PC-9 (cell line): Measurements from ENCODE around the gene MYRIP. TPM values are rescaled to one million over a fixed set of nuclear protein-coding genes. Genes with fewer than 3 reads are reported as not detected.

Source experiments
- BruUV-seq: library from RNA; stranded (reverse); fragments of 400-500 nt; replicated peaks from 2 replicates; lab custom pipeline; 2021; lab: Mats Ljungman, UMichigan
- CTCF ChIA-PET: fragments of 300-600 bp; sonication (Branson Sonifier 250); formaldehyde crosslinking; loops from one replicate; lab custom pipeline; 2022; ENCODE audit warnings: antibody characterized with exemption; lab: Charles Lee
- POLR2A ChIA-PET: fragments of 300-600 bp; sonication (Branson Sonifier 250); formaldehyde crosslinking; loops from one replicate; lab custom pipeline; 2022; ENCODE audit warnings: antibody characterized with exemption; ENCODE audit not compliant: unreplicated experiment; lab: Charles Lee
- DNase-seq, 2 experiments: peaks; one replicate each; pipeline versions ENCODE4 v3.0.0 to v3.0.0-alpha.2; 2015 to 2022; ENCODE audit warnings: mixed read lengths in 1 of 2
- H2AFZ ChIP-seq: fragments of 200-600 bp; sonication (generic); 2 replicates; pipeline ENCODE4 v1.8.1; 2017; ENCODE audit warnings: antibody characterized with exemption
- H3F3A ChIP-seq: fragments of 200-600 bp; sonication (generic); 2 replicates; pipeline ENCODE4 v1.8.1; 2017; ENCODE audit warnings: antibody characterized with exemption, mild to moderate bottlenecking, low read depth; ENCODE audit not compliant: insufficient read depth
- H3K27ac ChIP-seq: fragments of 200-600 bp; sonication (generic); 2 replicates; pipeline ENCODE4 v1.6.1; 2016; ENCODE audit warnings: mixed run types
- H3K27me3 ChIP-seq: fragments of 200-600 bp; sonication (generic); 2 replicates; pipeline ENCODE4 v1.6.1; 2016; ENCODE audit warnings: low read depth, mixed run types; ENCODE audit not compliant: insufficient read depth
- H3K36me3 ChIP-seq: fragments of 200-600 bp; sonication (generic); 2 replicates; pipeline ENCODE4 v1.6.1; 2016; ENCODE audit warnings: low read depth, mixed run types
- H3K4me1 ChIP-seq: fragments of 200-600 bp; sonication (generic); replicated peaks from 2 replicates; pipeline ENCODE4 v1.6.1; 2016; ENCODE audit warnings: mixed run types; ENCODE audit not compliant: insufficient read depth
- H3K4me2 ChIP-seq: fragments of 200-600 bp; sonication (generic); 2 replicates; pipeline ENCODE4 v1.6.1; 2017; ENCODE audit warnings: mixed run types
- H3K4me3 ChIP-seq: fragments of 200-600 bp; sonication (generic); 2 replicates; pipeline ENCODE4 v1.6.1; 2016; ENCODE audit warnings: mixed run types
- H3K79me2 ChIP-seq: fragments of 200-600 bp; sonication (generic); 2 replicates; pipeline ENCODE4 v1.6.1; 2017; ENCODE audit warnings: low read depth, mixed run types
- H3K9me2 ChIP-seq: fragments of 200-600 bp; sonication (generic); 2 replicates; pipeline ENCODE4 v1.8.1; 2017; ENCODE audit warnings: mild to moderate bottlenecking; ENCODE audit not compliant: insufficient read depth
- H3K9me3 ChIP-seq: fragments of 200-600 bp; sonication (generic); 2 replicates; pipeline ENCODE4 v1.8.1; 2016; ENCODE audit warnings: low read depth; ENCODE audit not compliant: insufficient read depth
- H4K20me1 ChIP-seq: fragments of 200-600 bp; sonication (generic); 2 replicates; pipeline ENCODE4 v1.8.1; 2017; ENCODE audit not compliant: insufficient read depth
- EZH2 ChIP-seq: fragments of 200-600 bp; sonication (generic); IDR thresholded peaks from 2 replicates; pipeline ENCODE4 v1.8.0; 2017; ENCODE audit warnings: antibody characterized with exemption, low read depth
- intact Hi-C: fragments of 100-400 bp; cut with micrococcal nuclease; formaldehyde crosslinking; loops from one replicate; pipeline ENCODE4 v1.10.0; 2022; ENCODE audit not compliant: unreplicated experiment
- total RNA-seq: library from RNA; stranded (reverse); gene quantifications from 2 replicates; pipeline ENCODE4 v1.2.3, GENCODE V29; 2021
- TF ChIP-seq, protein P1 (sequence below): fragments of 200-600 bp; sonication (generic); conservative IDR thresholded peaks from 2 replicates; pipeline ENCODE4 v1.6.1; 2017; ENCODE audit warnings: mixed run types, antibody characterized with exemption, mild to moderate bottlenecking, moderate library complexity

Gene MYRIP
- total RNA-seq, 1 experiment from 2014 or later: not detected

- H3K36me3 ChIP-seq: no peaks in the 10 kb centered on the region
- H3K4me1 ChIP-seq: no peaks in the 10 kb centered on the region
- BruUV-seq: no TSS peak
- H3K4me2 ChIP-seq: no peak overlapping the region
- H4K20me1 ChIP-seq: no peaks in the 10 kb centered on the region; the same call in 1 of the 2 replicates
- no peak for DNase-seq
- no peak overlapping the region for H2AFZ ChIP-seq
- no peak for TF ChIP-seq EZH2
- H3K79me2 ChIP-seq: no peaks in the 10 kb centered on the region
- peaks cover 13% of the 10 kb centered on the region for H3K27me3 ChIP-seq
- H3K4me3 ChIP-seq: no peak overlapping the region
- no peak overlapping the region for H3K27ac ChIP-seq
- H3K9me3 ChIP-seq: no peaks in the 10 kb centered on the region
- intact Hi-C loops: no loop called here
- ChIA-PET CTCF (no interaction called here), POLR2A (no interaction called here)
- H3F3A ChIP-seq: no peaks in the 10 kb centered on the region
- H3K9me2 ChIP-seq: no peaks in the 10 kb centered on the region
Measured at GRCh38 chr3:39788128-39788883, 21.1 kb upstream of the MYRIP start.

DNA sequence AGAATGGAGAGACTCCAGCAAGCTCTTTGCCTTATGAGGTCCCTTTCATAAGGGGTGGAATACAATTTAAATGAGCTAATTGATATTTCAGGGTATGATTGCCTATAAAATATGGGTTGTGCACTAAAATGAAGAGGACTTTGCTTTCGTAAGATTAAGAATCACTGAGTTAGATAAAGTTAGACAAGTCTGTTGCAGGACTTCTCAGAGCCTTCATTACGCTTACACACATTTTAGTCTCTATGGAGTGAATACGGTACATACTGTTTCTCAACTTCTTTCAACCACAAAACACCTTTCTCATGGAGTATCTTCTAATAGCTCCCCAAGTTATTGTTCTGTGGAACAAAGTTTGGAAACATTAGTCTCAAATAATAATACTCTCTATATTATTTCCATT, 17.8 kb upstream of the MYRIP start:
- POLR2A ChIA-PET: no interaction called here
- Histone ChIP-seq H3K27me3 (peaks cover 1% of the 10 kb centered on the region; the same call in 1 of the 2 replicates), H2AFZ (no peak overlapping the region), H3K4me2 (no peak overlapping the region), H3K4me3 (no peak overlapping the region), H4K20me1 (no peaks in the 10 kb centered on the region; the same call in 1 of the 2 replicates), H3K9me3 (no peaks in the 10 kb centered on the region), H3K27ac (no peak overlapping the region), H3K79me2 (no peaks in the 10 kb centered on the region), H3K36me3 (no peaks in the 10 kb centered on the region), H3K9me2 (no peaks in the 10 kb centered on the region), H3F3A (no peaks in the 10 kb centered on the region), H3K4me1 (no peaks in the 10 kb centered on the region)
- CTCF ChIA-PET: no interaction called here
- no peak for DNase-seq
- no TSS peak for BruUV-seq
- TF ChIP-seq, protein P1, sequence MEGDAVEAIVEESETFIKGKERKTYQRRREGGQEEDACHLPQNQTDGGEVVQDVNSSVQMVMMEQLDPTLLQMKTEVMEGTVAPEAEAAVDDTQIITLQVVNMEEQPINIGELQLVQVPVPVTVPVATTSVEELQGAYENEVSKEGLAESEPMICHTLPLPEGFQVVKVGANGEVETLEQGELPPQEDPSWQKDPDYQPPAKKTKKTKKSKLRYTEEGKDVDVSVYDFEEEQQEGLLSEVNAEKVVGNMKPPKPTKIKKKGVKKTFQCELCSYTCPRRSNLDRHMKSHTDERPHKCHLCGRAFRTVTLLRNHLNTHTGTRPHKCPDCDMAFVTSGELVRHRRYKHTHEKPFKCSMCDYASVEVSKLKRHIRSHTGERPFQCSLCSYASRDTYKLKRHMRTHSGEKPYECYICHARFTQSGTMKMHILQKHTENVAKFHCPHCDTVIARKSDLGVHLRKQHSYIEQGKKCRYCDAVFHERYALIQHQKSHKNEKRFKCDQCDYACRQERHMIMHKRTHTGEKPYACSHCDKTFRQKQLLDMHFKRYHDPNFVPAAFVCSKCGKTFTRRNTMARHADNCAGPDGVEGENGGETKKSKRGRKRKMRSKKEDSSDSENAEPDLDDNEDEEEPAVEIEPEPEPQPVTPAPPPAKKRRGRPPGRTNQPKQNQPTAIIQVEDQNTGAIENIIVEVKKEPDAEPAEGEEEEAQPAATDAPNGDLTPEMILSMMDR: no peak
- no peak for TF ChIP-seq EZH2
- intact Hi-C loops: no loop called here

DNA sequence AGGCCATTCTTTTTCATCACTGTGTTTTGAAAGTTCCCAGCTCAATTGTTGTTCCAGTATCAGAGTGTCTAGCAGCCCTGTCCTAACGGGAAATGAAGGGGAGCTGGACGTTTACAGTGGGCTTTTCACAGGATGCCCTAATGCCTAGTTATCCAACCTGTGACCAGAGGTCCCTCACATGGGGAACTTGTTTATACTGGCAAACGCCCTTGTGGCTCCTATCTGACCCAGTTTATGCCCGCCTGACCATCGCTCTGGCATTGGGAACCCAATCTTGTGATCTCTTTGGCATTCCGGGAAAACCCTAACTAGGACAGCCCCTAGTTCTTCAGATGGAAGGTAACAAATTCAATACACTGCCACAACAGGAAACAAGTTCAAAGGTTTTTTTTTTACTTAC, 14.5 kb upstream of the MYRIP start:
- H3K9me3 ChIP-seq: no peaks in the 10 kb centered on the region
- TF ChIP-seq, protein P1: no peak
- no peak for TF ChIP-seq EZH2
- H3F3A ChIP-seq: no peaks in the 10 kb centered on the region
- DNase-seq: no peak
- H3K4me3 ChIP-seq: no peak overlapping the region
- H3K27me3 ChIP-seq: no peaks in the 10 kb centered on the region
- H3K4me2 ChIP-seq: no peak overlapping the region
- ChIA-PET POLR2A (no interaction called here), CTCF (no interaction called here)
- no peaks in the 10 kb centered on the region for H3K9me2 ChIP-seq
- no peak overlapping the region for H3K27ac ChIP-seq
- no peak overlapping the region for H2AFZ ChIP-seq
- H3K79me2 ChIP-seq: no peaks in the 10 kb centered on the region
- H3K4me1 ChIP-seq: no peaks in the 10 kb centered on the region
- H4K20me1 ChIP-seq: no peaks in the 10 kb centered on the region
- no TSS peak for BruUV-seq
- no peaks in the 10 kb centered on the region for H3K36me3 ChIP-seq
- intact Hi-C loops: no loop called here
